GM12872 (cell line): Measurements from ENCODE around the gene ANO9.
A peak's percentile ranks its signal among the peaks of the same experiment; 100 is the strongest.

Experiments
- TF ChIP-seq, protein P1 (sequence below): IDR thresholded peaks from 3 replicates; pipeline ENCODE4 v1.5.1; 2011; ENCODE audit warnings: low read depth, mild to moderate bottlenecking, low read length, moderate library complexity; ENCODE audit not compliant: insufficient read depth

Gene ANO9

DNA sequence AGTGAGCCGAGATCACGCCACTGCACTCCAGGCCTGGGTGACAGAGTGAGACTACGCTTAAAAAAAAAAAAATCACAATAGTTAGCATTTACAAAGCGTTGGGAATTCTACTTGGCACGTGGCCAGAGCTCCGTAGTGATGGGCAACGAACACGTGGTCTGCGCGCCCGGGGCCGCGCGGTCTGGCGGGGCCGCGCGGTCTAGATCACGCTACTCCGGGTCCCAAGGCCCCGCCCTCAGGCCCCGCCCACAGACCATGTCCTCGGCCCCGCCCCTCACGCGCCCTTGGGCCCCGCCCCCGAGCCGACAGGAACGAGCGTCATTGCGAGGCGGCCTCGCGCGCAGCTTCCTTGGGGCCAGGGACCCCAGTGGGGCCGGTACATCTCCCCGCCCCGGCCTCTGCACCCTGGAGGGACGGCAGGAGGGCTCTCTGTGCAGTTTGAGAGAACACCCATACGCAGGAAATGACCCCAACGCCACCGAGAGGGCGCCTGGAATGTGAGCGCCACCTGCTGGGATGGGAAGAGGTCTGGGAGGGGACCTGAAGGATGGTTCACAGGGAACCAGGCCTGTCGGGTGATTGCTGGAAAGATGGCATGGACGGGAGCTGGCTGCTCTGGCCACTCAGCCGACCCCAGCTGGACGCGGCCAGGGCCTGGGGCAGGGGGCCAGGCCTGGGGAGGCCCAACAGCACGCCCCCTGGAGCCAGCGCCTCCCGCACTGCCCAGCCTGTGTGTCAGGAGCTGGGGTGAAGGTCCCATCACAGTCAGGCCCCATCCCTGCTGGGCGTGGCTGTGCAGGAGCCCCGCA lies 6.3 kb upstream of the ANO9 start:
- TF ChIP-seq, protein P1, sequence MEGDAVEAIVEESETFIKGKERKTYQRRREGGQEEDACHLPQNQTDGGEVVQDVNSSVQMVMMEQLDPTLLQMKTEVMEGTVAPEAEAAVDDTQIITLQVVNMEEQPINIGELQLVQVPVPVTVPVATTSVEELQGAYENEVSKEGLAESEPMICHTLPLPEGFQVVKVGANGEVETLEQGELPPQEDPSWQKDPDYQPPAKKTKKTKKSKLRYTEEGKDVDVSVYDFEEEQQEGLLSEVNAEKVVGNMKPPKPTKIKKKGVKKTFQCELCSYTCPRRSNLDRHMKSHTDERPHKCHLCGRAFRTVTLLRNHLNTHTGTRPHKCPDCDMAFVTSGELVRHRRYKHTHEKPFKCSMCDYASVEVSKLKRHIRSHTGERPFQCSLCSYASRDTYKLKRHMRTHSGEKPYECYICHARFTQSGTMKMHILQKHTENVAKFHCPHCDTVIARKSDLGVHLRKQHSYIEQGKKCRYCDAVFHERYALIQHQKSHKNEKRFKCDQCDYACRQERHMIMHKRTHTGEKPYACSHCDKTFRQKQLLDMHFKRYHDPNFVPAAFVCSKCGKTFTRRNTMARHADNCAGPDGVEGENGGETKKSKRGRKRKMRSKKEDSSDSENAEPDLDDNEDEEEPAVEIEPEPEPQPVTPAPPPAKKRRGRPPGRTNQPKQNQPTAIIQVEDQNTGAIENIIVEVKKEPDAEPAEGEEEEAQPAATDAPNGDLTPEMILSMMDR: peak; percentile 81

DNA sequence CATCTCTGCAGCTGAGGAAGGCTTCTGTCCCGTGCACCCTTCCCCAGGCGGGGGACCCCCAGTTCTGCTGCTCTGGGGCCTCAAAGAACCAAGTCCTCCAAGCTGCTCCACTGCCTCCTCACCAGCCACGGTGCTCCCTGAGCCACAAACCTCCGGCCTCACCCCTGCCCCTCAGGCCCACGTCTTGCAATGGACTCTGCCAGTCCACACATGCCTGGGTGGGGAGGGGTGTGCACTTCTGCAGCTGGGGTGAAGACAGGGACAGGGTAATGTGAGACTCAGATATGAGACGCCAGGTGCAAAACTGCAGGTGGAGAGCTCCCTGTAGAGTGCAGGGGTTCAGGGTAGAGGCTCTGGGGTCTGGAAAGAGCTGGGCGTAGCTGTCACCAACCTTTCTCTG lies 5.1 kb upstream of the ANO9 start:
- TF ChIP-seq, protein P1: no peak

DNA sequence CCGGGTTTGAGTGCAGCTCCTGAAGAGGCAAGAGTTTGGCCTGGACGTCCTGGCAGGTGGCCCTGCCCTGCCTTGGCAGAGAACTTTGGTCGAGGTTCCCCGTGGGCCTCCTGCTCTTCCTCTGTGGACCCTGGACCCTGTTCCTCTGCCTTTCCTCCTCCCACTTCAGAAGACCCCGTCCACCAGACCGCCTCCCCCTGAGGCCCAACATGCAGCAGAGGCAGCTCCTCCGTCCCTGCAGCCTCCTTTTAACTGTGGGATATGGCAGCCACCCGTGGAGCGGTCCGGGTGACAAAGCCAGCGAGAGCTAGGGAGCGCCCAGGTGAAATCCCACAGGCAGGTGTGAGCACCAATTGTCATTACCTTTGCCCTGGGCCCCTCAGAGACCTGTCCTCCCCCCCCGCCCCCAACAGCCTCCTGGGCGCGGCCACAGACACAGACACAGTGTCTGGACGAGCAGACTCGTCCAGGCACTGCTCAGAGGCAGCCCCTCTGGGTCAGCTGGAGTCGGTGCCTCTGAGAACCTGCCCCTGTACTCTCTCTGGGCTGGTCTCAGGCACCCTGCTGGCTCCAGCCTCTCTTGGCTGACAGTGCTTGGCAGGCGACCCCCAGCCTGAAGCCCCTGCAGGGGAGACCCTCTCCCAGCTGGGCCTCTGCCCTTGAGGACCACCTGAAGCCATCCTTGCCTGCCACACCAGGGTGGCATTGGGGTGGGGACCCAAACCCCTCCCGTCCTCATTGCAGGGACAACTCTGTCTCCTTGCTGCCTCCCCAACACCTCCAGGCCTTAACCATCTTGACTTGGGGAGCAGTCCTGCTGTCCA lies 4.2 kb upstream of the ANO9 start:
- TF ChIP-seq, protein P1: no peak

DNA sequence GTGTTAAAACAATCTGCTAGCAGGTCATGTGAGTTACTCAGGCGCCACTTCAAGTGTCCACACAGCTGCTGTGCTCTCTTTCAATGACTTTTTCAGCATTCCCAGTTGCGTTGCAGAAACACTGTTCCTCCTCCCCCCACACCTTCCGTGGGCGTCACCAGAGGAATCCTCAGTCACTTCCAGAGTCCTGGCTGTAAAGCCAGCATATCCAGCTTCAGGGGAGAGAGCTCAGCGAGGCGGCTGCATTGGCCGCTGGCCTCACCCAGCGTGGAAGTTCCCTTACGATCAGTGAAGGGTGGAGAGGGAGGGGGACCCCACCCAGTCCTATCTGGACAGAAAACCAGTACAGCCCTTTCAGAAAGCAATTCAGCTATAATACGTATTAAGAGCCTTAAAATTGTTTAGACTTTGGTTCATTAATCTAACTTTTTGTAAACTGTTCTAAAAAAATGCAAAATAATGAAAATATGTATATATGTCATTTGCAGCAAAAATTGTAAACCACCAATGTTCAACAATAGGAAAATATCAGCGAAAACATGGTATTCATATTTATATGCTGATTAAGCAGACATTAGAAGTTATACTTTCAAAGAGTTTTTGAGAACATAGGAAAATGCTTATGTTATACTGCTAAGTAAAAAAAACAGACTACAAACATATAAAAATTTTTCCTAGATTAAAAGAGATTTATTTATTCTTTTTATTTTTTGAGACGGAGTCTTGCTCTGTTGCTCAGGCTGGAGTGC lies 2.8 kb upstream of the ANO9 start:
- TF ChIP-seq, protein P1: no peak

DNA sequence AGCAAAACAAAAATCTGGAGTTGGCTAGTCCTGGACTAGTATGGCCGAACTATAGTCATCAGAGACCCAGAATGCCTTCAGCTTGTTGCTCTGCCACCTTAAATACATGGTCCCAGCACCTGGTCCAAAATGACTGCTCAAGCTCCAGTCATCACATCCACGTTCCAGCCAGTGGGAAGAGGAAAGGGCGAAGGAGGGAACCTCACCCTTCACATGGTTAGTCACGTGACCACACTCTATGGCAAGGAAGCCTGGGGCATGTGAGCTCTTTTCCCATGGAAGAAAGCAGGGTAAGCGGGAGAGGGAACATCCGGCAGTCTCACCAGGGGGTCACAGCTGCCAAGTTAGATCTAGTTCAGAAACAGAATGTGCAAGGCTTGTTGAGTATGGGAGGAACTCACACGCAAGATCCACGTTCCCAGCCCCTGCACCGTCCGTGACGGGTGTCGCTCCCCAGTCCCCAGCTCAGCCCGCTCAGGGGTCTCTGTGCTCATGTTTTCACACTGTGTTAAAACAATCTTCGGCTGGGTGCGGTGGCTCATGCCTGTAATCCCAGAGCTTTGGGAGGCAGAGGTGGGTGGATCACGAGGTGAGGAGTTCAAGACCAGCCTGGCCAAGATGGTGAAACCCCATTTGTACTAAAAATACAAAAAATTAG lies 1.9 kb upstream of the ANO9 start:
- TF ChIP-seq, protein P1: no peak

DNA sequence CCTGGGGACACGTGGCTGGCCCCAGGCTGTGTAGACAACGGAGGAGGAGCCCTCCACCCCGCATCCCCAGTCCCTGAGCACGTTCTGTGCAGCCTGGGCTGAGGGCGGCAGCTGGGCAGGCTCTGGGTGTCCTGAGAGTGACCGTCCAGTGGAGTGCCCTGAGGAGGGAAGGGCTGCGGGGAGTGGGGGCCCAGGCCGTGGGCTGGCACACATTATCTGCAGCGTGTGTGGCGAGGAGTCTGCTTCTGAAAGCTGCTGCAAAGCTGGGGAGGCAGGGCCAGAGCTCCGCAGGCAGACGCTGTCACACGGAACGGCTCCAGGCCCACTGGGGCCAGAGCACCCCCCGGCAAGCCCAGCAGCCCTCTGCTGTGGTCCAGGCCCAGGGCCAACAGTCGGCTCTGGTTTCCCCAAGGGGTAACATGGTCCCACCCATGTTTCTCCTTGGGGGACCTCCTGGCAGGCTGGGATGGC lies 835 bp upstream of the ANO9 start:
- TF ChIP-seq, protein P1: no peak
